Calu3 (cell line): ENCODE results near the gene GCNA. TPM values are rescaled to one million over a fixed set of nuclear protein-coding genes. Genes with fewer than 3 reads are reported as not detected.

ENCODE experiments used
- Bru-seq: library from RNA; stranded (reverse); fragments of 400-500 nt; gene quantifications from one replicate; lab custom pipeline; 2021; lab: Mats Ljungman, UMichigan
- BruChase-seq, 2 experiments: library from RNA; stranded (reverse); fragments of 400-500 nt; gene quantifications; one replicate each; lab custom pipeline; 2021; lab: Mats Ljungman, UMichigan
- BruUV-seq: library from RNA; stranded (reverse); fragments of 400-500 nt; replicated peaks from 2 replicates; lab custom pipeline; 2021; lab: Mats Ljungman, UMichigan
- CTCF ChIA-PET: fragments of 300-600 bp; sonication (Branson Sonifier 250); formaldehyde crosslinking; loops from one replicate; lab custom pipeline; 2022; ENCODE audit warnings: antibody characterized with exemption; lab: Charles Lee
- DNase-seq: peaks from one replicate; pipeline ENCODE4 v3.0.0; 2022
- H3K27ac Mint-ChIP-seq: one replicate; pipeline ENCODE4 v1.8.0; 2022; ENCODE audit warnings: mixed read lengths; ENCODE audit not compliant: unreplicated experiment
- H3K27me3 Mint-ChIP-seq: one replicate; pipeline ENCODE4 v1.8.0; 2022; ENCODE audit warnings: mixed read lengths; ENCODE audit not compliant: unreplicated experiment
- H3K36me3 Mint-ChIP-seq: one replicate; pipeline ENCODE4 v1.8.0; 2022; ENCODE audit warnings: mild to moderate bottlenecking, moderate library complexity, mixed read lengths; ENCODE audit not compliant: insufficient read depth, unreplicated experiment
- H3K4me1 Mint-ChIP-seq: one replicate; pipeline ENCODE4 v1.8.0; 2022; ENCODE audit warnings: mild to moderate bottlenecking, low read depth, mixed read lengths; ENCODE audit not compliant: unreplicated experiment
- H3K4me3 Mint-ChIP-seq: one replicate; pipeline ENCODE4 v1.8.0; 2022; ENCODE audit warnings: mild to moderate bottlenecking, low read depth, moderate library complexity, mixed read lengths; ENCODE audit not compliant: unreplicated experiment
- H3K9me3 Mint-ChIP-seq: one replicate; pipeline ENCODE4 v1.8.0; 2022; ENCODE audit warnings: low read depth, mixed read lengths; ENCODE audit not compliant: unreplicated experiment
- intact Hi-C: fragments of 100-400 bp; cut with micrococcal nuclease; formaldehyde crosslinking; loops from one replicate; pipeline ENCODE4 v1.10.0; 2022; ENCODE audit not compliant: unreplicated experiment
- long read RNA-seq: library from polyadenylated mRNA; stranded (forward); transcript quantifications from one replicate; pipeline ENCODE4 v2.0.0, GENCODE V29; 2022
- total RNA-seq: library from RNA; stranded (reverse); gene quantifications from 2 replicates; pipeline ENCODE4 v1.2.3, GENCODE V29; 2022
- TF ChIP-seq, protein P1 (sequence below): fragments of 200-600 bp; IDR thresholded peaks from one replicate; pipeline ENCODE4 v1.8.0; 2022; ENCODE audit warnings: antibody characterized with exemption; ENCODE audit not compliant: unreplicated experiment

The GCNA gene, protein sequence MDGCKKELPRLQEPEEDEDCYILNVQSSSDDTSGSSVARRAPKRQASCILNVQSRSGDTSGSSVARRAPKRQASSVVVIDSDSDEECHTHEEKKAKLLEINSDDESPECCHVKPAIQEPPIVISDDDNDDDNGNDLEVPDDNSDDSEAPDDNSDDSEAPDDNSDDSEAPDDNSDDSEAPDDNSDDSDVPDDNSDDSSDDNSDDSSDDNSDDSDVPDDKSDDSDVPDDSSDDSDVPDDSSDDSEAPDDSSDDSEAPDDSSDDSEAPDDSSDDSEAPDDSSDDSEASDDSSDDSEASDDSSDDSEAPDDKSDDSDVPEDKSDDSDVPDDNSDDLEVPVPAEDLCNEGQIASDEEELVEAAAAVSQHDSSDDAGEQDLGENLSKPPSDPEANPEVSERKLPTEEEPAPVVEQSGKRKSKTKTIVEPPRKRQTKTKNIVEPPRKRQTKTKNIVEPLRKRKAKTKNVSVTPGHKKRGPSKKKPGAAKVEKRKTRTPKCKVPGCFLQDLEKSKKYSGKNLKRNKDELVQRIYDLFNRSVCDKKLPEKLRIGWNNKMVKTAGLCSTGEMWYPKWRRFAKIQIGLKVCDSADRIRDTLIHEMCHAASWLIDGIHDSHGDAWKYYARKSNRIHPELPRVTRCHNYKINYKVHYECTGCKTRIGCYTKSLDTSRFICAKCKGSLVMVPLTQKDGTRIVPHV
- total RNA-seq (8.1 and 10.2 TPM in 2 replicates), Bru-seq, nascent RNA (percentile 77 among the genes with signal in this experiment), BruChase-seq, experiment 1, labeled RNA remaining after a 6-hour chase (percentile 83 among the genes with signal in this experiment), BruChase-seq, experiment 2, labeled RNA remaining after a 2-hour chase (percentile 80 among the genes with signal in this experiment)
- long read RNA-seq, partial matches to known transcripts, result 0 of 1 reads
- long read RNA-seq, other reads (novel, unspliced or antisense), result 1 of 1 reads

DNA sequence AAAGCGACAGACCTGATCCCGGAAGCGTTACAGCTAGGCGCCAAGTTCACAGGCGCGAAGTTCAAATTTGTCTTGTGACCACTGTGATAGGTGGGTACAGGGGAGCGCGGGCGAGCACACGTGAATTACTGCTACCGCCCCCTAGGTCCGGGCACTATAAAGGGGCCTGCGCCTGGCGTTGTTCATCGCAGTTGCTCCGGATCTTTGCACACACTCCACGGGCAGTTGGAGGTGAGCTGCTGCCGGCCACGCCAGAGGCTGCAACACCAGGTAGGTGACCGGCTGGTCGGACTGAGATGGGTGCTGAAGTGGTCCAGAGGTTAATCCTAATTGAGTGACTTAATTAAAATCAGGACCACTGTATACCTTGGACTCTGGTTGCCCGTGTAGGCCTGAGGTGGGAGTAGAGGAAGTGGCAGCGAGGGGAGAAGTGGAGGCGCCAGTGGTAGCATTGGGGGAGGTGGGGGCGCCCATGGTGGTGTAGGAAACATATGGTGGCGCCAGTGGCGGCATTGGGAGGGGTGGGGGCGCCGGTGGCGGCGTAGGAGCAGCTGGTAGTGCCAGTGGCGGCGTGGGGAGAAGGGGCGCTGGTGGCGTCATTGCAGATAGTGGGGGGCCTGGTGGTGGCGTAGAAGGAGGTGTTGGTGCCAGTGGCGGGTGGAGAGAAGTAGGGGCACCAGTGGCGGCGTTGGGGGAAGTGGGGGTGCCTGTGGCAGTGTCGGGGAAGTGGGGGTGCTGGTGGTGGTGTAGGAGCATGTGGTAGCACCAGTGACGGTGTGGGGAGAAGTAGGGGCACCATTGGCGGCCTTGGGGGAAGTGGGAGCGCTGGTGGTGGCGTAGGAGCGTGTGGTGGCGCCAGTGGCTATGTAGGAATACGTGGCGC is at the start of gene GCNA:
GCNA (plus strand) TSS at position 185 of the 883 bp plus-strand sequence. CDS start 2,385 bp downstream, outside the sequence.
- Mint-ChIP-seq H3K4me1 (no peaks in the 10 kb centered on the region), H3K36me3 (peaks cover 66% of the 10 kb centered on the region), H3K4me3 (no peak within 1 kb of the TSS), H3K27ac (no peak within 1 kb of the TSS), H3K9me3 (no peaks in the 10 kb centered on the region), H3K27me3 (no peaks in the 10 kb centered on the region)
- CTCF ChIA-PET, result interaction anchor here (0.7 kb wide), 1 partner anchor 54 kb away, joined by 5 read pairs; no protein-coding TSS in a partner anchor
- TF ChIP-seq, protein P1, sequence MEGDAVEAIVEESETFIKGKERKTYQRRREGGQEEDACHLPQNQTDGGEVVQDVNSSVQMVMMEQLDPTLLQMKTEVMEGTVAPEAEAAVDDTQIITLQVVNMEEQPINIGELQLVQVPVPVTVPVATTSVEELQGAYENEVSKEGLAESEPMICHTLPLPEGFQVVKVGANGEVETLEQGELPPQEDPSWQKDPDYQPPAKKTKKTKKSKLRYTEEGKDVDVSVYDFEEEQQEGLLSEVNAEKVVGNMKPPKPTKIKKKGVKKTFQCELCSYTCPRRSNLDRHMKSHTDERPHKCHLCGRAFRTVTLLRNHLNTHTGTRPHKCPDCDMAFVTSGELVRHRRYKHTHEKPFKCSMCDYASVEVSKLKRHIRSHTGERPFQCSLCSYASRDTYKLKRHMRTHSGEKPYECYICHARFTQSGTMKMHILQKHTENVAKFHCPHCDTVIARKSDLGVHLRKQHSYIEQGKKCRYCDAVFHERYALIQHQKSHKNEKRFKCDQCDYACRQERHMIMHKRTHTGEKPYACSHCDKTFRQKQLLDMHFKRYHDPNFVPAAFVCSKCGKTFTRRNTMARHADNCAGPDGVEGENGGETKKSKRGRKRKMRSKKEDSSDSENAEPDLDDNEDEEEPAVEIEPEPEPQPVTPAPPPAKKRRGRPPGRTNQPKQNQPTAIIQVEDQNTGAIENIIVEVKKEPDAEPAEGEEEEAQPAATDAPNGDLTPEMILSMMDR, result no peak
- BruUV-seq, result no TSS peak
- no peak for DNase-seq
- intact Hi-C loops, result no loop called here

- Mint-ChIP-seq H3K27me3 (no peaks in the 10 kb centered on the region), H3K4me1 (peaks cover 19% of the 10 kb centered on the region), H3K9me3 (no peaks in the 10 kb centered on the region), H3K4me3 (peak overlapping the region; percentile 94), H3K36me3 (peaks cover 52% of the 10 kb centered on the region), H3K27ac (peak overlapping the region; percentile 98)
- CTCF ChIA-PET, result interaction anchor here (1.5 to 1.6 kb wide), 2 partner anchors 10 to 23 kb away, joined by 3 to 7 read pairs; no protein-coding TSS in a partner anchor
- TF ChIP-seq, protein P1, result no peak
- BruUV-seq, result TSS peak; percentile 97
- DNase-seq, result peak; percentile 16
- intact Hi-C loops, result loop anchor here (5.0 to 10.0 kb wide), 2 partner anchors 40 to 87 kb away; no protein-coding TSS in a partner anchor
Observed at GRCh38 chrX:71532078-71532752, 46.0 kb upstream of the GCNA start.

DNA sequence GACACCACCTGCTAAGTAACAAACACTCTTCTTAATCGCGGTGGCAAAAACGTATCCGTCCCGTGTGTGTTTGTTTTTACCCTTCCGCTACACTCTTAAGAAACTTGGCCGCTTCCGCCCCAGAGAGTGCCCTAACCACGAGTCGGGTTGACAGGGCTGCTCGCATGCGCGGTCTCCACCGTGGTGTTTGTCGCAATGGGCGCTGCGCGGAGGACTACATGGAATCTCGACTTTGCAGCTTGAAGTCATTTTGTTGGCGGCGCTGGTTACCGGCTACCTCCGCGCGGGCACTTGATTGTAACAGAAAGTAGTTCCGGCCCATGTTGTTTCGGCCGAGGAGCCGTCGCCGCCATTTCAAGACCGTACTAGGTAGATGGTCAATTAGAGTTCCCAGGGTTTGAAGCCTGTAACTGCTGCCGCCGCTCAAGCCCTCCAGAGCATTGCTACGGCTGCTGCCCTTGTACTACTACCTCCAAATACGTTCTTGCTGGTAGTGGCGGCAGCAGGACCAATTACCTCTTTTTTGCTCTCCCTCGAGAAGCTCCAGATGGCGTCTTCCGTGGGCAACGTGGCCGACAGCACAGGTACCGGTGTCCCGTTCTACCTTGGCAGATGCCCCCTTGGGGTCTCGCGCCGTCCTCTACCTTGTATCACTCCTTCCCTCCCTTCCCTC is 45.3 kb upstream of the GCNA start, which contains the start of gene OGT:
OGT (plus strand) TSS at position 352 of the 673 bp plus-strand sequence; CDS start at position 548, 196 bp downstream.
- TF ChIP-seq, protein P1, result no peak
- BruUV-seq, result no TSS peak
- CTCF ChIA-PET, result interaction anchor here (1.5 to 2.5 kb wide), 3 partner anchors 10 to 22 kb away, joined by 3 to 13 read pairs (median 7); no protein-coding TSS in a partner anchor
- H3K27ac Mint-ChIP-seq, result peak within 1 kb of the TSS; percentile 98
- H3K4me1 Mint-ChIP-seq, result peaks cover 19% of the 10 kb centered on the region
- H3K9me3 Mint-ChIP-seq, result no peaks in the 10 kb centered on the region
- DNase-seq, result peak; percentile 92
- peaks cover 59% of the 10 kb centered on the region for H3K36me3 Mint-ChIP-seq
- no peaks in the 10 kb centered on the region for H3K27me3 Mint-ChIP-seq
- H3K4me3 Mint-ChIP-seq, result peak within 1 kb of the TSS; percentile 94
- intact Hi-C loops, result loop anchor here (5.0 to 10.0 kb wide), 2 partner anchors 41 to 88 kb away; no protein-coding TSS in a partner anchor
